GM23248 (cell line): ENCODE data around the gene ACADSB. TPM values are rescaled to one million over a fixed set of nuclear protein-coding genes. Genes with fewer than 3 reads are reported as not detected.
A peak's percentile ranks its signal among the peaks of the same experiment; 100 is the strongest.

Experiments
- DNase-seq: peaks from one replicate; pipeline ENCODE4 v3.0.0-alpha.2; 2015
- H2AFZ ChIP-seq: fragments of 200-600 bp; sonication (generic); 2 replicates; pipeline ENCODE4 v1.6.1; 2016; ENCODE audit warnings: antibody characterized with exemption
- H3F3A ChIP-seq: fragments of 200-600 bp; sonication (generic); 2 replicates; pipeline ENCODE4 v1.6.1; 2016; ENCODE audit warnings: mild to moderate bottlenecking, antibody characterized with exemption, mixed run types; ENCODE audit not compliant: insufficient read depth
- H3K27ac ChIP-seq: fragments of 200-600 bp; sonication (generic); 2 replicates; pipeline ENCODE4 v1.5.1; 2016; ENCODE audit warnings: mild to moderate bottlenecking
- H3K27me3 ChIP-seq: fragments of 200-600 bp; sonication (generic); replicated peaks from 2 replicates; pipeline ENCODE4 v1.6.1; 2016; ENCODE audit warnings: mild to moderate bottlenecking; ENCODE audit not compliant: insufficient read depth
- H3K36me3 ChIP-seq: fragments of 200-600 bp; sonication (generic); 2 replicates; pipeline ENCODE4 v1.6.1; 2016; ENCODE audit warnings: low read depth, mild to moderate bottlenecking
- H3K4me1 ChIP-seq: fragments of 200-600 bp; sonication (generic); 2 replicates; pipeline ENCODE4 v1.6.1; 2016; ENCODE audit warnings: mild to moderate bottlenecking; ENCODE audit not compliant: insufficient read depth
- H3K4me2 ChIP-seq: fragments of 200-600 bp; sonication (generic); one replicate; pipeline ENCODE4 v1.6.1; 2016; ENCODE audit warnings: mild to moderate bottlenecking; ENCODE audit not compliant: unreplicated experiment
- H3K4me3 ChIP-seq: fragments of 200-600 bp; sonication (generic); 2 replicates; pipeline ENCODE4 v1.5.1; 2016; ENCODE audit warnings: mild to moderate bottlenecking
- H3K79me2 ChIP-seq: fragments of 200-600 bp; sonication (generic); 2 replicates; pipeline ENCODE4 v1.6.1; 2016; ENCODE audit warnings: mild to moderate bottlenecking; ENCODE audit not compliant: insufficient read depth
- H3K9ac ChIP-seq: fragments of 200-600 bp; sonication (generic); 2 replicates; pipeline ENCODE4 v1.6.1; 2016; ENCODE audit warnings: mild to moderate bottlenecking
- H3K9me2 ChIP-seq: fragments of 200-600 bp; sonication (generic); 2 replicates; pipeline ENCODE4 v1.6.1; 2016; ENCODE audit warnings: mixed run types, mild to moderate bottlenecking, moderate library complexity; ENCODE audit not compliant: insufficient read depth
- H3K9me3 ChIP-seq: fragments of 200-600 bp; sonication (generic); one replicate; pipeline ENCODE4 v1.6.1; 2017; ENCODE audit warnings: low read depth
- H4K20me1 ChIP-seq: fragments of 200-600 bp; sonication (generic); 2 replicates; pipeline ENCODE4 v1.6.0; 2016; ENCODE audit not compliant: insufficient read depth
- EZH2 ChIP-seq: fragments of 200-600 bp; sonication (generic); IDR thresholded peaks from 2 replicates; pipeline ENCODE4 v1.6.1; 2018; ENCODE audit warnings: antibody characterized with exemption, mild to moderate bottlenecking; ENCODE audit not compliant: insufficient read depth, poor library complexity, severe bottlenecking
- EZH2phosphoT487 ChIP-seq: fragments of 200-600 bp; sonication (generic); IDR thresholded peaks from 2 replicates; pipeline ENCODE4 v1.6.1; 2018; ENCODE audit warnings: antibody characterized with exemption, moderate library complexity, mild to moderate bottlenecking, low read depth; ENCODE audit not compliant: insufficient read depth
- WGBS, 2 experiments: methylation state at CpG; one replicate each; pipeline ENCODE4 v1.1.6; 2015 to 2017; ENCODE audit warnings: low lambda C conversion rate in 2 of 2, low coverage in 1 of 2; ENCODE audit errors: missing lambda C conversion rate in 2 of 2; 5-methylcytosine and 5-hydroxymethylcytosine counted together
- in situ Hi-C: fragments of 300-500 bp; cut with MboI; formaldehyde crosslinking; loops from 2 replicates; pipeline ENCODE4 v1.15.0; 2020
- polyA plus RNA-seq: library from polyadenylated mRNA; unstranded; fragments of >200 nt; fragmentation: Nextera tagmentation; extraction: Ambion mirVana; gene quantifications from 2 replicates; pipeline ENCODE4 v1.2.1, GENCODE V29; 2016
- total RNA-seq: library from RNA; depleted of rRNA; stranded (reverse); fragments of >200 nt; shearing (Covaris generic); gene quantifications from 2 replicates; pipeline ENCODE4 v1.2.3, GENCODE V29; 2014

Gene ACADSB
- total and polyA plus RNA-seq, 2 experiments from 2014 or later = 3.7 to 10.5 TPM

- no peak overlapping the region for H2AFZ ChIP-seq
- H3K79me2 ChIP-seq = no peaks in the 10 kb centered on the region
- H3K9me3 ChIP-seq = no peaks in the 10 kb centered on the region
- DNase-seq = no peak
- no peaks in the 10 kb centered on the region; the same call in 1 of the 2 replicates for H3K36me3 ChIP-seq
- in situ Hi-C loops = loop anchor here (25.0 kb wide), 1 partner anchor 697 kb away; no protein-coding TSS in a partner anchor
- no peaks in the 10 kb centered on the region for H3K9me2 ChIP-seq
- 85 to 100% methylated on average over 2 of the region's 2 CpGs for WGBS, 2 experiments
- peaks cover 7% of the 10 kb centered on the region; the same call in 1 of the 2 replicates for H3F3A ChIP-seq
- no peak overlapping the region for H3K9ac ChIP-seq
- H3K27me3 ChIP-seq = no peaks in the 10 kb centered on the region
- 0 out of 2 replicates have a peak, but pooled peaks cover 5% of the 10 kb centered on the region for H3K4me1 ChIP-seq
- no peak overlapping the region for H3K4me2 ChIP-seq
- no peak overlapping the region for H3K27ac ChIP-seq
- no peak for TF ChIP-seq EZH2phosphoT487
- TF ChIP-seq EZH2 = no peak
- no peaks in the 10 kb centered on the region for H4K20me1 ChIP-seq
- H3K4me3 ChIP-seq = no peak overlapping the region
Observed at GRCh38 chr10:122984708-122985107, 24.1 kb upstream of the ACADSB start.

- no peak overlapping the region for H3K9ac ChIP-seq
- no peaks in the 10 kb centered on the region; the same call in 1 of the 2 replicates for H3K36me3 ChIP-seq
- H3K27ac ChIP-seq = no peak overlapping the region
- H3K4me3 ChIP-seq = no peak overlapping the region
- H3K9me2 ChIP-seq = no peaks in the 10 kb centered on the region
- 33 to 46% methylated on average over 6 of the region's 6 CpGs for WGBS, 2 experiments
- peak; percentile 54 for DNase-seq
- no peak overlapping the region for H2AFZ ChIP-seq
- no peak overlapping the region for H3K4me2 ChIP-seq
- H3K27me3 ChIP-seq = no peaks in the 10 kb centered on the region
- no peaks in the 10 kb centered on the region for H4K20me1 ChIP-seq
- H3F3A ChIP-seq = peaks cover under 1% of the 10 kb centered on the region; the same call in 1 of the 2 replicates
- no peaks in the 10 kb centered on the region for H3K9me3 ChIP-seq
- peaks cover 7% of the 10 kb centered on the region; the same call in 1 of the 2 replicates for H3K4me1 ChIP-seq
- TF ChIP-seq EZH2phosphoT487 = no peak
- no peak for TF ChIP-seq EZH2
- in situ Hi-C loops = loop anchor here (25.0 kb wide), 1 partner anchor 699 kb away; no protein-coding TSS in a partner anchor
- H3K79me2 ChIP-seq = no peaks in the 10 kb centered on the region
Observed at GRCh38 chr10:122986335-122986734, 22.5 kb upstream of the ACADSB start.

- Histone ChIP-seq H2AFZ (no peak overlapping the region), H3K4me3 (no peak overlapping the region), H3K36me3 (peaks cover 10% of the 10 kb centered on the region), H3F3A (no peaks in the 10 kb centered on the region; the same call in 1 of the 2 replicates), H3K79me2 (no peaks in the 10 kb centered on the region), H3K27me3 (no peaks in the 10 kb centered on the region), H3K4me2 (no peak overlapping the region), H3K9ac (no peak overlapping the region), H3K27ac (no peak overlapping the region), H3K9me3 (no peaks in the 10 kb centered on the region), H3K9me2 (no peaks in the 10 kb centered on the region), H4K20me1 (no peaks in the 10 kb centered on the region), H3K4me1 (peaks cover 5% of the 10 kb centered on the region; the same call in 1 of the 2 replicates)
- 8 to 11% methylated on average over 2 of the region's 2 CpGs for WGBS, 2 experiments
- in situ Hi-C loops = loop anchor here (25.0 kb wide), 1 partner anchor 701 kb away; no protein-coding TSS in a partner anchor
- TF ChIP-seq EZH2 = no peak
- TF ChIP-seq EZH2phosphoT487 = no peak
- peak; percentile 9 for DNase-seq
Observed at GRCh38 chr10:122988501-122988900, 20.3 kb upstream of the ACADSB start.

GRCh38 chr10:122990278-122990677, 18.5 kb upstream of the ACADSB start:
- no peaks in the 10 kb centered on the region for H4K20me1 ChIP-seq
- H3K9me2 ChIP-seq = no peaks in the 10 kb centered on the region
- DNase-seq = peak; percentile 49
- in situ Hi-C loops = loop anchor here (25.0 kb wide), 1 partner anchor 703 kb away; no protein-coding TSS in a partner anchor
- H3K4me2 ChIP-seq = no peak overlapping the region
- no peaks in the 10 kb centered on the region for H3K79me2 ChIP-seq
- no peak overlapping the region for H3K4me3 ChIP-seq
- TF ChIP-seq EZH2 = no peak
- no peak for TF ChIP-seq EZH2phosphoT487
- no peak overlapping the region for H3K9ac ChIP-seq
- H3K4me1 ChIP-seq = peaks cover 5% of the 10 kb centered on the region; the same call in 1 of the 2 replicates
- H3K36me3 ChIP-seq = peaks cover 18% of the 10 kb centered on the region
- H3F3A ChIP-seq = no peaks in the 10 kb centered on the region; the same call in 1 of the 2 replicates
- no peaks in the 10 kb centered on the region for H3K9me3 ChIP-seq
- H2AFZ ChIP-seq = no peak overlapping the region
- H3K27ac ChIP-seq = no peak overlapping the region
- H3K27me3 ChIP-seq = no peaks in the 10 kb centered on the region
- WGBS, 2 experiments = 42 to 44% methylated on average over 5 of the region's 5 CpGs
